OCI-LY1 (cell line): ENCODE data around the gene CDKN2AIPNL.

Source experiments
- H2AFZ ChIP-seq: fragments of 200-600 bp; sonication (generic), shearing (Covaris generic); 2 replicates; pipeline ENCODE4 v1.6.0; 2014; ENCODE audit warnings: antibody characterized with exemption, mild to moderate bottlenecking, low read length
- H3F3A ChIP-seq: fragments of 200-600 bp; sonication (generic), shearing (Covaris generic); 2 replicates; pipeline ENCODE4 v1.6.0; 2014; ENCODE audit warnings: mild to moderate bottlenecking, antibody characterized with exemption, low read length, moderate library complexity; ENCODE audit not compliant: insufficient read depth
- H3K27ac ChIP-seq: fragments of 200-600 bp; sonication (generic); 2 replicates; pipeline ENCODE4 v1.5.1; 2014; ENCODE audit warnings: low read length, mixed run types, mild to moderate bottlenecking, low read depth; ENCODE audit not compliant: poor library complexity, severe bottlenecking
- H3K27me3 ChIP-seq: fragments of 200-600 bp; sonication (generic); 2 replicates; pipeline ENCODE4 v1.6.0; 2014; ENCODE audit warnings: antibody characterized with exemption, mild to moderate bottlenecking, low read length, moderate library complexity; ENCODE audit not compliant: insufficient read depth
- H3K36me3 ChIP-seq: fragments of 200-600 bp; sonication (generic); 2 replicates; pipeline ENCODE4 v1.6.1; 2014; ENCODE audit warnings: mild to moderate bottlenecking, antibody characterized with exemption, low read length, moderate library complexity, mixed read lengths; ENCODE audit not compliant: insufficient read depth
- H3K4me1 ChIP-seq: fragments of 200-600 bp; sonication (generic); 2 replicates; pipeline ENCODE4 v1.5.1; 2014; ENCODE audit warnings: mild to moderate bottlenecking, low read length, moderate library complexity; ENCODE audit not compliant: insufficient read depth, severe bottlenecking
- H3K4me2 ChIP-seq: fragments of 200-600 bp; sonication (generic), shearing (Covaris generic); 2 replicates; pipeline ENCODE4 v1.6.1; 2014; ENCODE audit warnings: low read length
- H3K4me3 ChIP-seq: fragments of 200-600 bp; sonication (generic); 2 replicates; pipeline ENCODE4 v1.5.1; 2014; ENCODE audit warnings: low read length, low read depth, mild to moderate bottlenecking, mixed read lengths; ENCODE audit not compliant: poor library complexity, severe bottlenecking
- H3K79me2 ChIP-seq: fragments of 200-600 bp; shearing (Covaris generic); 2 replicates; pipeline ENCODE4 v1.6.1; 2016; ENCODE audit warnings: mixed run types, low read length, mixed read lengths; ENCODE audit not compliant: insufficient read depth
- H3K9ac ChIP-seq: fragments of 200-600 bp; sonication (generic), shearing (Covaris generic); 2 replicates; pipeline ENCODE4 v1.6.1; 2014; ENCODE audit warnings: mild to moderate bottlenecking, low read length, mixed read lengths
- H3K9me2 ChIP-seq: fragments of 200-600 bp; sonication (generic), shearing (Covaris generic); 2 replicates; pipeline ENCODE4 v1.6.1; 2014; ENCODE audit warnings: low read depth, mild to moderate bottlenecking, low read length, mixed read lengths
- H3K9me3 ChIP-seq: fragments of 200-600 bp; shearing (Covaris generic); 2 replicates; pipeline ENCODE4 v1.6.1; 2014; ENCODE audit warnings: low read length, mixed read lengths
- H4K20me1 ChIP-seq: fragments of 200-600 bp; sonication (generic), shearing (Covaris generic); 2 replicates; pipeline ENCODE4 v1.6.0; 2016; ENCODE audit warnings: mild to moderate bottlenecking, low read length; ENCODE audit not compliant: insufficient read depth
- CTCF ChIP-seq: fragments of 200-600 bp; sonication (generic), shearing (Covaris generic); IDR thresholded peaks from 2 replicates; pipeline ENCODE4 v1.5.1; 2017; ENCODE audit warnings: mild to moderate bottlenecking, antibody characterized with exemption, low read length, moderate library complexity, mixed read lengths
- EZH2 ChIP-seq: fragments of 200-600 bp; sonication (generic), shearing (Covaris generic); IDR thresholded peaks from 2 replicates; pipeline ENCODE4 v1.8.0; 2017; ENCODE audit warnings: borderline replicate concordance, mixed run types, mild to moderate bottlenecking, antibody characterized with exemption, low read length, moderate library complexity, mixed read lengths

CDKN2AIPNL gene

GRCh38 chr5:134365604-134366003 lies 46.1 kb downstream of the CDKN2AIPNL start:
- H3K9me2 ChIP-seq, result no peaks in the 10 kb centered on the region
- TF ChIP-seq EZH2 (no peak), CTCF (no peak)

GRCh38 chr5:134355681-134356080 lies 56.0 kb downstream of the CDKN2AIPNL start:
- Histone ChIP-seq H2AFZ (no peak overlapping the region), H3K27ac (no peak overlapping the region)

More at GRCh38 chr5:134365604-134366003, 46.1 kb downstream of the CDKN2AIPNL start:
- no peaks in the 10 kb centered on the region for H3F3A ChIP-seq
- H3K9me3 ChIP-seq, result no peaks in the 10 kb centered on the region
- peaks cover 13% of the 10 kb centered on the region for H3K79me2 ChIP-seq
- no peaks in the 10 kb centered on the region for H3K27me3 ChIP-seq
- no peak overlapping the region for H3K27ac ChIP-seq
- H3K4me1 ChIP-seq, result peaks cover 35% of the 10 kb centered on the region
- no peak overlapping the region for H2AFZ ChIP-seq
- H4K20me1 ChIP-seq, result no peaks in the 10 kb centered on the region
- peak overlapping the region; percentile 24; the same call in 1 of the 2 replicates for H3K4me2 ChIP-seq
- H3K4me3 ChIP-seq, result no peak overlapping the region
- no peak overlapping the region for H3K9ac ChIP-seq
- peaks cover 11% of the 10 kb centered on the region for H3K36me3 ChIP-seq

More at GRCh38 chr5:134355681-134356080, 56.0 kb downstream of the CDKN2AIPNL start:
- H3K9me2 ChIP-seq, result no peaks in the 10 kb centered on the region
- H3F3A ChIP-seq, result no peaks in the 10 kb centered on the region
- H3K4me1 ChIP-seq, result no peaks in the 10 kb centered on the region
- H3K4me2 ChIP-seq, result no peak overlapping the region
- H3K4me3 ChIP-seq, result no peak overlapping the region
- no peaks in the 10 kb centered on the region for H3K27me3 ChIP-seq
- H3K79me2 ChIP-seq, result no peaks in the 10 kb centered on the region
- H3K9ac ChIP-seq, result no peak overlapping the region
- no peak for TF ChIP-seq CTCF
- TF ChIP-seq EZH2, result no peak
- H3K36me3 ChIP-seq, result no peaks in the 10 kb centered on the region
- no peaks in the 10 kb centered on the region for H3K9me3 ChIP-seq
- H4K20me1 ChIP-seq, result no peaks in the 10 kb centered on the region
